Subcutaneous preadipocyte (primary cell): ENCODE results near the gene OR9A4. TPM values are rescaled to one million over a fixed set of nuclear protein-coding genes. Genes with fewer than 3 reads are reported as not detected.

Experiments
- total RNA-seq: library from RNA; depleted of rRNA; stranded (reverse); fragments of >200 nt; gene quantifications from 2 replicates; pipeline ENCODE4 v1.2.3, GENCODE V29; 2012

OR9A4 gene
- total RNA-seq = not detected in 2 replicates

GRCh38 chr7:141916099-141916498 lies at the start of gene OR9A4:
Gene OR9A4, plus strand, starts transcription at chr7:141916399. Its CDS starts 2,477 bp downstream, at chr7:141918876.

GRCh38 chr7:141946796-141947195 lies 30.6 kb downstream of the OR9A4 start, which contains the start of gene CLEC5A:
Gene CLEC5A, minus strand, starts transcription at chr7:141946974. Its CDS starts 682 bp downstream, at chr7:141946292.

Other genes starting within 250 kb of the OR9A4 start
- 4.8 and 6.3 TPM in 2 replicates for gene DENND11, start 214.2 kb upstream of the OR9A4 start, total RNA-seq
- not detected in 2 replicates for gene WEE2, start 208.0 kb upstream of the OR9A4 start, total RNA-seq
- 115 and 118 TPM in 2 replicates for gene SSBP1, start 178.0 kb upstream of the OR9A4 start, total RNA-seq
- gene TAS2R3, start 152.3 kb upstream of the OR9A4 start, total RNA-seq = 1.8 TPM in 2 replicates
- 1.4 and 1.5 TPM in 2 replicates for gene TAS2R4, start 139.7 kb upstream of the OR9A4 start, total RNA-seq
- 0.59 and 1.5 TPM in 2 replicates for gene TAS2R5, start 126.2 kb upstream of the OR9A4 start, total RNA-seq
- gene PRSS37, start 74.9 kb upstream of the OR9A4 start, total RNA-seq = not detected in 2 replicates
- not detected in 2 replicates for gene CLEC5A, start 30.6 kb downstream of the OR9A4 start, total RNA-seq
- not detected in 2 replicates for gene TAS2R38, start 57.4 kb downstream of the OR9A4 start, total RNA-seq
- gene MGAM, start 79.5 kb downstream of the OR9A4 start, total RNA-seq = under 0.01 and 0.20 TPM in 2 replicates
- not detected in 2 replicates for gene MGAM2, start 195.3 kb downstream of the OR9A4 start, total RNA-seq